ENCODE data around the gene ZNHIT1. TPM values are rescaled to one million over a fixed set of nuclear protein-coding genes. Genes with fewer than 3 reads are reported as not detected.

Gene ZNHIT1
- total and polyA plus RNA-seq, 2 of the 8 experiments (the other 6 are each of a cell fraction or from before 2014, with no cell fraction given) = 38.2 to 61.7 TPM

DNA sequence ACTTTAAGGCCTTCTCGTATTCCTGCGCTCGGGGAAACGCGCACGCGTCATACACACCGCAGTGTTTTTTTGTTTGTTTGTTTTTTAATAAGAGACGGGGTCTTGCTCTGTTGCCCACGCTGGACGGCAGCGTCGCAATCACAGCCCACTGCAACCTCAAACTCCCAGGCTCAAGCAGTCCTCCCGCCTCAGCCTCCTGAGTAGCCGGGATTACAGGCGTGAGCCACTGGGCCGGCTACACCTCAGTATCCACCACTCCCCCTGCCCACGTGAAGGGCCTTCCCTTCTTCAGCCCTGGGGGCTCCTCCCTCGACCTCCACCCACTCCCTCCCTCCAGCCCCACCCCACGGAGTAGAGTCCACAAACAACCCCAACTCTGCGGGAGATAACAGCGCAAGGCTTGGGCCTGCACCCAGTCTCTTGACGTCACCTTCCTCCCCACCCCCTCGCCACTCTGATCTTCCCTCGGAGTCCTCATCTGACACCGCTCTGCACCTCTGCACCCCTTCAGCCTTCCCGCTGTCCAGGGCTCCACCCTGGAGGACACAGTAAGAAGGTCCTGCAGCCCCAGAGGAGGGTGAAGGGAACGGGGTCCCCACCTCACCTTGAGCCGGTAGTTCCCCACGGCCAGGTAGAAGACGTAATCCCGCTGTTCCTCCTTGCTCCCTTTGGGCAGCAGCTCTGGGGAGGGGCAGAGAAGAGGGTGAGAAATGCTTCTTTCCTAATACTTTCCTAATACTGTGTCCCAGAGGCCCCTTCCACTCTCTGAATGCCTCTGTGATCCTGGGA, 22.5 kb downstream of the ZNHIT1 start:
- H3K4me2 ChIP-seq (ENCODE audit: insufficient read depth in 1 of 2, low read depth in 2 of 2, low read length in 2 of 2) = no peak overlapping the region
- 93% methylated on average over 30 of the region's 32 CpGs; no CpG with 5 or more reads in 1 of the 2 experiments for WGBS, 2 experiments (ENCODE audit: extremely low coverage in 1 of 2, insufficient coverage in 1 of 2, insufficient read length in 1 of 2, insufficient replicate concordance in 2 of 2, low coverage in 1 of 2, low lambda C conversion rate in 2 of 2, missing lambda C conversion rate in 1 of 2)
- H3K27ac ChIP-seq (ENCODE audit: low read depth, low read length) = no peak overlapping the region
- H2AK5ac ChIP-seq (ENCODE audit: low read depth, low read length) = no peak overlapping the region
- no peak overlapping the region for H2BK15ac ChIP-seq (ENCODE audit: low read length)
- peaks cover 0 to 12% of the 10 kb centered on the region in 2 experiments for H4K20me1 ChIP-seq (replicated peaks in 1 of 2; ENCODE audit: control insufficient read depth in 1 of 2, insufficient read depth in 2 of 2, low read length in 2 of 2)
- peaks cover 0 to 9% (median 4%) of the 10 kb centered on the region in 4 experiments; a peak in 5 of 7 replicates for H3K4me1 ChIP-seq (replicated peaks in 1 of 4; ENCODE audit: control insufficient read depth in 3 of 4, insufficient read depth in 4 of 4, low read length in 3 of 4)
- peaks cover 7% of the 10 kb centered on the region for H3K23me2 ChIP-seq (ENCODE audit: low read depth, low read length)
- no peak overlapping the region for H2BK120ac ChIP-seq (replicated peaks; ENCODE audit: low read depth, low read length)
- no peak overlapping the region for H3K14ac ChIP-seq (ENCODE audit: insufficient read length)
- H3K4ac ChIP-seq (replicated peaks; ENCODE audit: insufficient read length, low read depth, low read length) = no peak overlapping the region
- no peak overlapping the region for H3K23ac ChIP-seq (ENCODE audit: insufficient read length)
- peaks cover 0 to 16% of the 10 kb centered on the region in 2 experiments; a peak in 1 of 4 replicates for H3K79me2 ChIP-seq (ENCODE audit: control insufficient read depth in 1 of 2, insufficient read depth in 2 of 2, low read length in 2 of 2)
- H3K56ac ChIP-seq (replicated peaks; ENCODE audit: insufficient read length, low read depth, low read length) = no peak overlapping the region
- no peaks in the 10 kb centered on the region for H3K9me3 ChIP-seq (ENCODE audit: insufficient read depth in 2 of 2, low read depth in 1 of 2, low read length in 1 of 2)
- no peak overlapping the region for H4K91ac ChIP-seq (replicated peaks; ENCODE audit: insufficient read length, low read length)
- CTCF ChIA-PET (ENCODE audit: partially characterized antibody) = interaction anchor here (1.1 to 1.4 kb wide), 3 partner anchors 17 to 52 kb away, joined by 3 to 4 read pairs (median 4); no protein-coding TSS in a partner anchor
- no peak overlapping the region for H4K5ac ChIP-seq (ENCODE audit: insufficient read length, low read depth, low read length)
- DNase-seq (ENCODE audit: low read depth in 1 of 2, low spot score in 2 of 2) = no peak
- no peak overlapping the region for H3K4me3 ChIP-seq (ENCODE audit: extremely low read depth in 1 of 4, insufficient read depth in 2 of 4, low read depth in 3 of 4, low read length in 4 of 4)
- H3K79me1 ChIP-seq (ENCODE audit: low read depth, low read length) = peaks cover 6% of the 10 kb centered on the region; the same call in 1 of the 2 replicates
- H3K36me3 ChIP-seq (ENCODE audit: control insufficient read depth in 2 of 4, insufficient read depth in 4 of 4, low read length in 3 of 4) = no peaks in the 10 kb centered on the region; a peak in 2 of 8 replicates
- H3K18ac ChIP-seq (ENCODE audit: extremely low read depth, low read length) = no peak overlapping the region
- no peak overlapping the region for H2BK5ac ChIP-seq (ENCODE audit: low read depth, low read length)
- POLR2A ChIA-PET (ENCODE audit: partially characterized antibody) = interaction anchor here (1.3 to 1.6 kb wide), 2 partner anchors 11 to 22 kb away, joined by 3 to 4 read pairs; partner anchors contain the start of gene ZNHIT1
- H2BK12ac ChIP-seq (ENCODE audit: low read depth, low read length) = no peak overlapping the region
- H3K27me3 ChIP-seq (replicated peaks in 1 of 4; ENCODE audit: control insufficient read depth in 3 of 4, extremely low read depth in 1 of 4, insufficient read depth in 3 of 4, low read length in 3 of 4) = no peaks in the 10 kb centered on the region
- H3K9ac ChIP-seq (replicated peaks in 1 of 4; ENCODE audit: extremely low read depth in 1 of 4, low read depth in 3 of 4, low read length in 3 of 4) = no peak overlapping the region
- FAIRE-seq = no peak
- no peak overlapping the region for H4K8ac ChIP-seq (ENCODE audit: extremely low read depth, insufficient read depth, low read length)
- H2AFZ ChIP-seq (ENCODE audit: low read length) = no peak overlapping the region
- no peak overlapping the region for H2BK20ac ChIP-seq (ENCODE audit: low read length)
- TF ChIP-seq, protein P1, sequence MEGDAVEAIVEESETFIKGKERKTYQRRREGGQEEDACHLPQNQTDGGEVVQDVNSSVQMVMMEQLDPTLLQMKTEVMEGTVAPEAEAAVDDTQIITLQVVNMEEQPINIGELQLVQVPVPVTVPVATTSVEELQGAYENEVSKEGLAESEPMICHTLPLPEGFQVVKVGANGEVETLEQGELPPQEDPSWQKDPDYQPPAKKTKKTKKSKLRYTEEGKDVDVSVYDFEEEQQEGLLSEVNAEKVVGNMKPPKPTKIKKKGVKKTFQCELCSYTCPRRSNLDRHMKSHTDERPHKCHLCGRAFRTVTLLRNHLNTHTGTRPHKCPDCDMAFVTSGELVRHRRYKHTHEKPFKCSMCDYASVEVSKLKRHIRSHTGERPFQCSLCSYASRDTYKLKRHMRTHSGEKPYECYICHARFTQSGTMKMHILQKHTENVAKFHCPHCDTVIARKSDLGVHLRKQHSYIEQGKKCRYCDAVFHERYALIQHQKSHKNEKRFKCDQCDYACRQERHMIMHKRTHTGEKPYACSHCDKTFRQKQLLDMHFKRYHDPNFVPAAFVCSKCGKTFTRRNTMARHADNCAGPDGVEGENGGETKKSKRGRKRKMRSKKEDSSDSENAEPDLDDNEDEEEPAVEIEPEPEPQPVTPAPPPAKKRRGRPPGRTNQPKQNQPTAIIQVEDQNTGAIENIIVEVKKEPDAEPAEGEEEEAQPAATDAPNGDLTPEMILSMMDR (IDR thresholded peaks at IDR 0.05; ENCODE audit: control extremely low read depth in 1 of 3, insufficient read depth in 1 of 3, low read depth in 1 of 3, low read length in 3 of 3) = no peak
- no peak for TF ChIP-seq KDM4A (IDR thresholded peaks at IDR 0.05; ENCODE audit: low read depth, low read length, severe bottlenecking)
- no peak for TF ChIP-seq ZNF274 (IDR thresholded peaks at IDR 0.05; ENCODE audit: borderline replicate concordance, extremely low read depth, low read length)
- no peak for TF ChIP-seq CHD2 (IDR thresholded peaks at IDR 0.05; ENCODE audit: low read length)
- TF ChIP-seq TAF1 (IDR thresholded peaks at IDR 0.05; ENCODE audit: low read depth, low read length) = no peak
- TF ChIP-seq, protein P2, sequence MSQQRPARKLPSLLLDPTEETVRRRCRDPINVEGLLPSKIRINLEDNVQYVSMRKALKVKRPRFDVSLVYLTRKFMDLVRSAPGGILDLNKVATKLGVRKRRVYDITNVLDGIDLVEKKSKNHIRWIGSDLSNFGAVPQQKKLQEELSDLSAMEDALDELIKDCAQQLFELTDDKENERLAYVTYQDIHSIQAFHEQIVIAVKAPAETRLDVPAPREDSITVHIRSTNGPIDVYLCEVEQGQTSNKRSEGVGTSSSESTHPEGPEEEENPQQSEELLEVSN (IDR thresholded peaks at IDR 0.05) = no peak
- no peak for TF ChIP-seq SAP30 (IDR thresholded peaks at IDR 0.05; ENCODE audit: insufficient read depth, insufficient replicate concordance, low read length)
- TF ChIP-seq GABPA (IDR thresholded peaks at IDR 0.05; ENCODE audit: borderline replicate concordance, insufficient read depth, low read length) = no peak
